ENCODE results near the gene SPRYD4.

Gene SPRYD4

DNA sequence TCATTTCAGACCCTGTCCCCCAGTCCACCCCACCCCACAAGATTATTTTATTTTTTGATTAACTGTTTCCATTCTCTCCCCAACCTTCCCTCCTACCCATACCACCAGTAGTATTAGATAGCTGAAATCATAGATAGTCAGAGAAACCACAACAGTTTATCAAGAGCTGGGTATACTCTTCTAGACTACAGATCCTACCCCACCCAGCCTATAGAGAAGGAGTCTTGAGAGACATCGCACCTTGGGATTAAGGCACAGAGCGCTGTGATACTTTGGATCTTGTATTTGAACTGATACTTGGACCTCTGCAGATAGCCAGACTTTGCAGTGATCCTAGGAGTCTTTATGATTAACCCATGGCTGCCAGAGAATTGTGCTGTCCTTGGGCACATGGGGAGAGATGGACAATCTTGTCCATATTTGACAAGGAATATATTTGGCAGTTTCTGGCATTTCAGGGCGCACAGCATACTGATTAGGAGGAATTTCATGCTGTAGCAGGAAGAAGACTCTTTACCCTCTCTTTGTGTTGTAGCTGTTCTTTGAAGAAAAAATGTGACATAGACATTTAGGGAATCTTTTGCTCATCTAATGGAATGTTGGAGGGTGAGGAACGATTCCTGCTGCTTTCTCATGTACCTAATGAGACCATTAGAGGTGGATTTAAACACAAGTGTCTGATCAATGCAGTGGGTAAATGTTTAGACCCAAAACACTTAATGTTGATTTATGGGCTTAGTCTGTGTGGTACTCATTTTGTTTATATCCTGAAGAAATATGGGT lies 54.2 kb downstream of the SPRYD4 start:
- DNase-seq: no peak

DNA sequence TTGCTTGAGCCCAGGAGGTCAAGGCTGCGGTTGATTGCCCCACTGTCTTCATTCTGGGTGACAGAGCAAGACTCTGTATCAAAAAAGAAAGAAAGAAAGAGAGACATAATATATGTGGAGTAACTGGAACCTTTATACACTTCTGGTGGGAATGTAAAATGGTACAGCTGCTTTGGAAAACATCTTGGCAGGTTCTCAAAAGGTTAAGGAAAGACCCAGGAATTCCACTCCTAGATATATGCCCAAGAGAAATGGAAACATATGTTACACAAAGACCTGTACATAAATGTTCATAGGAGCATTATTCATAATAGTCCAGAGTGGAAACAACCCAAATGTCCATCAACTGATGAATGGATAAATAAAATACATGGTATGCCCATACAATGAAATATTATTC lies 60.5 kb downstream of the SPRYD4 start:
- no peak for DNase-seq
